HEK293T (cell line): ENCODE measurements around the gene DNASE1L2.

ENCODE experiments used
- ARNT ChIP-seq: fragments of 450-650 bp; IDR thresholded peaks from 2 replicates; pipeline ENCODE4 v1.6.1; 2017; ENCODE audit warnings: mild to moderate bottlenecking
- FOXA1 ChIP-seq: fragments of 450-650 bp; IDR thresholded peaks from 2 replicates; pipeline ENCODE4 v1.6.1; 2016; ENCODE audit warnings: mild to moderate bottlenecking
- FOXK2 ChIP-seq: fragments of 450-650 bp; IDR thresholded peaks from 2 replicates; pipeline ENCODE4 v1.6.1; 2016; ENCODE audit warnings: mild to moderate bottlenecking
- FOXM1 ChIP-seq: fragments of 450-650 bp; IDR thresholded peaks from 2 replicates; pipeline ENCODE4 v1.6.1; 2017; ENCODE audit warnings: mild to moderate bottlenecking, borderline replicate concordance
- L3MBTL2 ChIP-seq: fragments of 450-650 bp; conservative IDR thresholded peaks from 2 replicates; pipeline ENCODE4 v1.6.1; 2016; ENCODE audit warnings: mild to moderate bottlenecking
- LEF1 ChIP-seq: fragments of 450-650 bp; IDR thresholded peaks from 2 replicates; pipeline ENCODE4 v1.6.1; 2017; ENCODE audit warnings: mild to moderate bottlenecking, borderline replicate concordance
- SP1 ChIP-seq: fragments of 450-650 bp; IDR thresholded peaks from 2 replicates; pipeline ENCODE4 v1.6.1; 2017
- SUZ12 ChIP-seq: fragments of 450-650 bp; IDR thresholded peaks from 2 replicates; pipeline ENCODE4 v1.6.1; 2016; ENCODE audit warnings: mild to moderate bottlenecking
- TARDBP ChIP-seq: fragments of 450-650 bp; IDR thresholded peaks from 2 replicates; pipeline ENCODE4 v1.6.1; 2016
- ZNF384 ChIP-seq: fragments of 450-650 bp; IDR thresholded peaks from 2 replicates; pipeline ENCODE4 v1.6.1; 2016

- TF ChIP-seq L3MBTL2, result no peak
- no peak for TF ChIP-seq FOXM1
- TF ChIP-seq LEF1, result no peak
- TF ChIP-seq FOXK2, result no peak
- no peak for TF ChIP-seq TARDBP
- TF ChIP-seq SUZ12, result no peak
- TF ChIP-seq ARNT, result no peak
- TF ChIP-seq FOXA1, result no peak
- TF ChIP-seq SP1, result no peak
- TF ChIP-seq ZNF384, result no peak
These were observed 47.9 kb downstream of the DNASE1L2 start for GRCh38 chr16:2284001-2284770.
